C4-2B (cell line): ENCODE results near the gene NPR2.

Experiments used
- ZFX ChIP-seq: fragments of 450-650 bp; IDR thresholded peaks from 2 replicates; pipeline ENCODE4 v1.6.1; 2017
- TF ChIP-seq, protein P1 (sequence below): fragments of 450-650 bp; conservative IDR thresholded peaks from 2 replicates; pipeline ENCODE4 v1.5.1; 2017; ENCODE audit warnings: mild to moderate bottlenecking

- TF ChIP-seq, protein P1, sequence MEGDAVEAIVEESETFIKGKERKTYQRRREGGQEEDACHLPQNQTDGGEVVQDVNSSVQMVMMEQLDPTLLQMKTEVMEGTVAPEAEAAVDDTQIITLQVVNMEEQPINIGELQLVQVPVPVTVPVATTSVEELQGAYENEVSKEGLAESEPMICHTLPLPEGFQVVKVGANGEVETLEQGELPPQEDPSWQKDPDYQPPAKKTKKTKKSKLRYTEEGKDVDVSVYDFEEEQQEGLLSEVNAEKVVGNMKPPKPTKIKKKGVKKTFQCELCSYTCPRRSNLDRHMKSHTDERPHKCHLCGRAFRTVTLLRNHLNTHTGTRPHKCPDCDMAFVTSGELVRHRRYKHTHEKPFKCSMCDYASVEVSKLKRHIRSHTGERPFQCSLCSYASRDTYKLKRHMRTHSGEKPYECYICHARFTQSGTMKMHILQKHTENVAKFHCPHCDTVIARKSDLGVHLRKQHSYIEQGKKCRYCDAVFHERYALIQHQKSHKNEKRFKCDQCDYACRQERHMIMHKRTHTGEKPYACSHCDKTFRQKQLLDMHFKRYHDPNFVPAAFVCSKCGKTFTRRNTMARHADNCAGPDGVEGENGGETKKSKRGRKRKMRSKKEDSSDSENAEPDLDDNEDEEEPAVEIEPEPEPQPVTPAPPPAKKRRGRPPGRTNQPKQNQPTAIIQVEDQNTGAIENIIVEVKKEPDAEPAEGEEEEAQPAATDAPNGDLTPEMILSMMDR = no peak
- no peak for TF ChIP-seq ZFX
Observed at GRCh38 chr9:35832814-35833213, 41.4 kb downstream of the NPR2 start.
